Measurements from ENCODE around the gene PEMT. TPM values are rescaled to one million over a fixed set of nuclear protein-coding genes. Genes with fewer than 3 reads are reported as not detected.

PEMT gene
- total RNA-seq, 2 donors from 2014 or later = 27.8 to 37.7 TPM

GRCh38 chr17:17599965-17600364 lies 8.5 kb upstream of the PEMT start:
- Histone ChIP-seq H3K36me3 (no peaks in the 10 kb centered on the region), H3K9me3 (no peaks in the 10 kb centered on the region), H3K4me3 (no peak overlapping the region), H3K4me1 (no peaks in the 10 kb centered on the region), H3K27ac (no peak overlapping the region), H3K27me3 (no peaks in the 10 kb centered on the region)
- no peak for DNase-seq (ENCODE audit: low spot score)
- no peak for TF ChIP-seq CTCF (IDR thresholded peaks at IDR 0.05)

GRCh38 chr17:17598003-17598402 lies 6.5 kb upstream of the PEMT start:
- H3K36me3 ChIP-seq = no peaks in the 10 kb centered on the region
- H3K27ac ChIP-seq = no peak overlapping the region
- peaks cover 0 to 2% of the 10 kb centered on the region in 2 donors for H3K4me1 ChIP-seq
- no peaks in the 10 kb centered on the region for H3K9me3 ChIP-seq
- H3K4me3 ChIP-seq = no peak overlapping the region
- no peaks in the 10 kb centered on the region for H3K27me3 ChIP-seq
- no peak for DNase-seq (ENCODE audit: low spot score)
- TF ChIP-seq CTCF (IDR thresholded peaks at IDR 0.05) = no peak

- no peaks in the 10 kb centered on the region for H3K36me3 ChIP-seq
- H3K9me3 ChIP-seq = no peaks in the 10 kb centered on the region
- H3K4me1 ChIP-seq = peaks cover 0 to 14% of the 10 kb centered on the region in 2 donors
- TF ChIP-seq CTCF (IDR thresholded peaks at IDR 0.05) = no peak
- no peaks in the 10 kb centered on the region for H3K27me3 ChIP-seq
- DNase-seq (ENCODE audit: low spot score) = no peak
- H3K27ac ChIP-seq = no peak overlapping the region
- no peak overlapping the region for H3K4me3 ChIP-seq
Measured at GRCh38 chr17:17595755-17596154, 4.2 kb upstream of the PEMT start.

DNA sequence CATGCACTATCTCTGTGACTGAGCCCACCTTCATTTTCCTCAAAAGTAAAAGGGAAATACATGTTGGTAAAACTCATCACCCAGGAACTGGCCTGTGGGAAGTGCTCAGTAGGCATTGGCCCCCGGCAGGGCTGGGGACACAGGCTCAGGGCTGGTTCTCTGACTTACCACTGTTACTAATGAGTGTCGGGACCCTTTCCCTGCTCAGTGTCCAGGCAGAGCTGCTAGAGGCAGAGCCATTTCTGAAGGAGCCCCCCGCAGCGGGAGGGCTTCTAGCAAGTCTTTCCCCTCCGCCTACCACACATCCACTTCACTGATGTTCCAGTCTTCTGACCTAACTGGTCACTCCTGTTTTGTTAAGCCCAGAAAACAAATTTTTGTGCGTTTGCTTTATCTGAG lies 1.7 kb upstream of the PEMT start:
- no peak overlapping the region for H3K4me3 ChIP-seq
- H3K27ac ChIP-seq = no peak overlapping the region
- no peaks in the 10 kb centered on the region for H3K27me3 ChIP-seq
- TF ChIP-seq CTCF (IDR thresholded peaks at IDR 0.05) = no peak
- peaks cover 0 to 21% of the 10 kb centered on the region in 2 donors for H3K4me1 ChIP-seq
- no peak for DNase-seq (ENCODE audit: low spot score)
- no peaks in the 10 kb centered on the region for H3K9me3 ChIP-seq
- no peaks in the 10 kb centered on the region for H3K36me3 ChIP-seq

DNA sequence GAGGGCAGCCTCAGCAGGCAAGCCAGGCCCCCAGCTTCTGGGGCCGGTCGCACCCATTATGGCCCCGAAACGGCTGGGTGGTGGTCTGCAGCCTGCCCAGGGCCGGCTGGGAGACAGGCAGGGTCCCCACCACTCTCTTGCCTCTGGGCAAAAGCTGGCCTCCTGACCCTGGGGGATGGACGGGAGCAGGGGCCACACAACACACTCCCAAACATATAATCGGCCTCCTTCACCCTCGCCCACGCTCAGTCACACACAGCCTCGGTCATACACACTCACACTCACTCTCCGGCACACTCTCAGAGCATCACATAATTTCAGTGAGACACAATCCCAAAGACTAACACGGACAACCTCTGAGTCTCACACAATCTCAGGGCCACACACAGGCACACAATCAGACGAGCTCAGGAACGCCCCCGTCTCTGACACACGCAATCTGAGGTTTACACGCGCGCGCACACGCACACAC lies 589 bp downstream of the PEMT start:
- Histone ChIP-seq H3K4me3 (peak overlapping the region; percentile 79 to 86), H3K36me3 (no peaks in the 10 kb centered on the region), H3K4me1 (peaks cover 0 to 21% of the 10 kb centered on the region in 2 donors), H3K9me3 (no peaks in the 10 kb centered on the region), H3K27ac (peak overlapping the region; percentile 86 to 88), H3K27me3 (no peaks in the 10 kb centered on the region)
- no peak for TF ChIP-seq CTCF (IDR thresholded peaks at IDR 0.05)
- DNase-seq (ENCODE audit: low spot score) = no peak

DNA sequence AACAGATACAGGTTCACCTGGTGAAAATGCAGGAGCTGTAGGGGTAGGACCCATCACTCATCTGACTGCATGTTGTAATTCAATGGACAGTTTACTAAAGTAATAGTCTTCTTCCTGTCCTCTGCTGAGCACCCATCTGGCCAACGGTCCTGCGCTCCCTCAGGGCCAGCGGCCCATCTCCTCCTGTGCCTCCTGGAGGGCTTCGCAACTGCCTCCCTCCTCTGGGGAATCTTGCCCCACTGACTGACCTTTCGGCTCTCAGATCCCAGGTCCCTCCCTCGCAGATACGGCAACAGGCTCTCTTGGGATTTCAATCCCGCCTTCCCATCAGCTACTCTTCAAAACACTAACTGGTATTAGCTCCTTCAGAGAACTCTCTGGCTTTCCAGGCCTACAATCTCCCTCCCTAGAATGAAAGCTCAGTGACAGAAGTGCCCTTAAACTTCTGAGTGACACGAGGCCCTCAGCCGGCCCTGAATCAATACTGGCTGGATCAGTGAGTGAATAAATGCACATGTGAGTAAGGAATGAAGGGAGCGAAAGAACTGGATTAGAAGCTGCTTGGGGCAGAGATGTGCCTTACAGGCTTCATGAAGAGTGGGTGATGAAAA lies 1.3 kb downstream of the PEMT start:
- Histone ChIP-seq H3K27me3 (no peaks in the 10 kb centered on the region), H3K4me1 (peaks cover 0 to 21% of the 10 kb centered on the region in 2 donors), H3K4me3 (peak overlapping the region; percentile 79 to 86), H3K9me3 (no peaks in the 10 kb centered on the region), H3K27ac (peak overlapping the region; percentile 86 to 88), H3K36me3 (no peaks in the 10 kb centered on the region)
- no peak for DNase-seq (ENCODE audit: low spot score)
- TF ChIP-seq CTCF (IDR thresholded peaks at IDR 0.05) = no peak

Data from right atrium auricular region (tissue), 2 donors.